Spleen (tissue), 7 donors: Measurements from ENCODE around the gene TAGLN3.

Experiments used
- CTCF ChIP-seq, 11 experiments: fragments of 200-600 bp in 7 of 11; fragments of 450-650 bp in 4 of 11; sonication (generic) in 4 of 11; IDR thresholded peaks in 8 of 11; conservative IDR thresholded peaks in 3 of 11; 1 replicate in 7 of 11; 2 replicates in 4 of 11; pipeline versions ENCODE4 v1.4.0 to v1.8.0; 2016 to 2021; ENCODE audit warnings: antibody characterized with exemption in 11 of 11, inconsistent platforms in 4 of 11, mild to moderate bottlenecking in 1 of 11
- POLR2A ChIP-seq, 3 donors: fragments of 450-650 bp; IDR thresholded peaks; one replicate each; pipeline ENCODE4 v1.5.1; 2017; ENCODE audit warnings: antibody characterized with exemption in 3 of 3, mild to moderate bottlenecking in 1 of 3
- POLR2AphosphoS5 ChIP-seq, 3 donors: sonication (generic); formaldehyde crosslinking; IDR thresholded peaks; one replicate each; pipeline ENCODE4 v1.5.1; 2017; ENCODE audit warnings: antibody characterized with exemption in 3 of 3
- donor health status: DM: no; HTN: no; CAD: no; lungs with moderate emphysema.
- donor health status: DM: no; HTN: no; CAD: no.
- donor health status: DM: no; HTN: no; CAD: no.

- TF ChIP-seq CTCF (IDR thresholded peaks at IDR 0.05 in 8 of 11, conservative IDR thresholded peaks at IDR 0.05 in 3 of 11), result no peak
- TF ChIP-seq POLR2A (IDR thresholded peaks at IDR 0.05), result no peak
- TF ChIP-seq POLR2AphosphoS5 (IDR thresholded peaks at IDR 0.05), result no peak
Measured at GRCh38 chr3:111949712-111950111, 49.0 kb upstream of the TAGLN3 start.
